ENCODE data around the gene TP53I13. TPM values are rescaled to one million over a fixed set of nuclear protein-coding genes. Genes with fewer than 3 reads are reported as not detected.

Gene TP53I13
- total and polyA plus RNA-seq, 2 of the 13 experiments (the other 11 are each of a cell fraction or from before 2014, with no cell fraction given): 16.9 to 25.7 TPM

DNA sequence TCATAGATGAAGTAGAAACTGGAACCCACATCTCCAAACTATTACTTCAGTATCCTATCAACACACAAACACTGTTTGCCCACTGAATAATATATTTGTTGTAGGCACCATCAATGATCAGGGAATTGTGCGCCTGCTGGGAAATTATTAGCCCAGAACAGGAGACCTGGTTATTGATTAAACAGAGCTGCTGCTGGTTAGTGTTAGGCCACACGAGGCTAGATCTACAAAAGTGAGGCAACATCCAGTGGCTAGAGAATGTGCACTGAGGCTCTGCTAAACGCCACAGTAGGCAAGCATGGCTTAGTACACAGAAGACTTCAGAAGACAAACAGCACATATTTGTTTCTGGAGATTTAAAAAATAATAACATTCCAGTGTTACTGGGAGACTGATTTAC is 12.7 kb upstream of the TP53I13 start (continued):
- TF ChIP-seq SOX5 (CRISPR knock-in tag; IDR thresholded peaks at IDR 0.05; ENCODE audit: borderline replicate concordance): peak; percentile 58; the same call in 1 of the 2 replicates
- TF ChIP-seq, protein P1, sequence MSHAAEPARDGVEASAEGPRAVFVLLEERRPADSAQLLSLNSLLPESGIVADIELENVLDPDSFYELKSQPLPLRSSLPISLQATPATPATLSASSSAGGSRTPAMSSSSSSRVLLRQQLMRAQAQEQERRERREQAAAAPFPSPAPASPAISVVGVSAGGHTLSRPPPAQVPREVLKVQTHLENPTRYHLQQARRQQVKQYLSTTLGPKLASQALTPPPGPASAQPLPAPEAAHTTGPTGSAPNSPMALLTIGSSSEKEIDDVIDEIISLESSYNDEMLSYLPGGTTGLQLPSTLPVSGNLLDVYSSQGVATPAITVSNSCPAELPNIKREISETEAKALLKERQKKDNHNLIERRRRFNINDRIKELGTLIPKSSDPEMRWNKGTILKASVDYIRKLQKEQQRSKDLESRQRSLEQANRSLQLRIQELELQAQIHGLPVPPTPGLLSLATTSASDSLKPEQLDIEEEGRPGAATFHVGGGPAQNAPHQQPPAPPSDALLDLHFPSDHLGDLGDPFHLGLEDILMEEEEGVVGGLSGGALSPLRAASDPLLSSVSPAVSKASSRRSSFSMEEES (CRISPR knock-in tag; IDR thresholded peaks at IDR 0.05): peak; percentile 68; the same call in 1 of the 2 replicates
- 0 out of 2 replicates have a peak, but pooled peaks have one; percentile 29 for TF ChIP-seq KMT2A (CRISPR knock-in tag; IDR thresholded peaks at IDR 0.05)
- TF ChIP-seq, protein P2, sequence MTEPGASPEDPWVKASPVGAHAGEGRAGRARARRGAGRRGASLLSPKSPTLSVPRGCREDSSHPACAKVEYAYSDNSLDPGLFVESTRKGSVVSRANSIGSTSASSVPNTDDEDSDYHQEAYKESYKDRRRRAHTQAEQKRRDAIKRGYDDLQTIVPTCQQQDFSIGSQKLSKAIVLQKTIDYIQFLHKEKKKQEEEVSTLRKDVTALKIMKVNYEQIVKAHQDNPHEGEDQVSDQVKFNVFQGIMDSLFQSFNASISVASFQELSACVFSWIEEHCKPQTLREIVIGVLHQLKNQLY (CRISPR knock-in tag; IDR thresholded peaks at IDR 0.05): peak; percentile 24; the same call in 1 of the 2 replicates
- peak; percentile 97 for TF ChIP-seq ARID3A (IDR thresholded peaks at IDR 0.05; ENCODE audit: low read depth, low read length)
- peak; percentile 48; the same call in 1 of the 2 replicates for TF ChIP-seq ARID4A (CRISPR knock-in tag; IDR thresholded peaks at IDR 0.05; ENCODE audit: borderline replicate concordance)
- peak; percentile 62; the same call in 1 of the 2 replicates for TF ChIP-seq ZNF792 (CRISPR knock-in tag; IDR thresholded peaks at IDR 0.05)
- peak; percentile 74 for TF ChIP-seq ONECUT2 (CRISPR knock-in tag; IDR thresholded peaks at IDR 0.05)
- peak; percentile 94; the same call in 1 of the 2 replicates for TF ChIP-seq ZBTB37 (CRISPR knock-in tag; IDR thresholded peaks at IDR 0.05)
- no peak for TF ChIP-seq RAD21 (CRISPR knock-in tag; IDR thresholded peaks at IDR 0.05)
- TF ChIP-seq ZFY (CRISPR knock-in tag; IDR thresholded peaks at IDR 0.05): 0 out of 2 replicates have a peak, but pooled peaks have one; percentile 22
- TF ChIP-seq SNAI1 (CRISPR knock-in tag; IDR thresholded peaks at IDR 0.05; ENCODE audit: borderline replicate concordance): no peak
- TF ChIP-seq CEBPG (CRISPR knock-in tag; IDR thresholded peaks at IDR 0.05): peak; percentile 94
- TF ChIP-seq MXI1 (IDR thresholded peaks at IDR 0.05; ENCODE audit: borderline replicate concordance, low read depth, low read length): peak; percentile 69; the same call in 1 of the 3 replicates
- TF ChIP-seq FOXJ3 (CRISPR knock-in tag; IDR thresholded peaks at IDR 0.05; ENCODE audit: borderline replicate concordance): peak; percentile 20; the same call in 1 of the 2 replicates
- TF ChIP-seq PPARG (CRISPR knock-in tag; conservative IDR thresholded peaks at IDR 0.05): 0 out of 2 replicates have a peak, but pooled peaks have one; percentile 22
- TF ChIP-seq ATRX (CRISPR knock-in tag; IDR thresholded peaks at IDR 0.05; ENCODE audit: borderline replicate concordance): no peak
- TF ChIP-seq HNF1B (CRISPR knock-in tag; IDR thresholded peaks at IDR 0.05): peak; percentile 98

Data from HepG2 (cell line).